Chondrocyte (in vitro differentiated cells): ENCODE results near the gene AFF1. TPM values are rescaled to one million over a fixed set of nuclear protein-coding genes. Genes with fewer than 3 reads are reported as not detected.
"Not testable (repeated sequence)": the region's sequence is repeated elsewhere in the genome, so short reads cannot be mapped to it uniquely, and the experiment has no call there.

Source experiments
- DNase-seq: peaks from one replicate; pipeline ENCODE4 v3.0.0; 2021; ENCODE audit warnings: mixed read lengths, low spot score
- H3K27ac Mint-ChIP-seq: one replicate; pipeline ENCODE4 v1.8.0; 2021; ENCODE audit warnings: mild to moderate bottlenecking, moderate library complexity, mixed read lengths; ENCODE audit not compliant: unreplicated experiment
- H3K27me3 Mint-ChIP-seq: 2 replicates; pipeline ENCODE4 v1.8.0; 2021; ENCODE audit warnings: low read depth, mixed read lengths
- H3K36me3 Mint-ChIP-seq: 2 replicates; pipeline ENCODE4 v1.8.0; 2021; ENCODE audit warnings: low read depth, mixed read lengths
- H3K4me1 Mint-ChIP-seq: 2 replicates; pipeline ENCODE4 v1.8.0; 2021; ENCODE audit warnings: low read depth, mild to moderate bottlenecking, mixed read lengths
- H3K4me3 Mint-ChIP-seq: one replicate; pipeline ENCODE4 v1.8.0; 2021; ENCODE audit warnings: mild to moderate bottlenecking, moderate library complexity, mixed read lengths; ENCODE audit not compliant: unreplicated experiment
- H3K9me3 Mint-ChIP-seq: 2 replicates; pipeline ENCODE4 v1.8.0; 2021; ENCODE audit warnings: low read depth, mixed read lengths
- CTCF ChIP-seq: fragments of 200-600 bp; sonication (generic); IDR thresholded peaks from 2 replicates; pipeline ENCODE4 v1.5.0; 2021; ENCODE audit warnings: antibody characterized with exemption, mild to moderate bottlenecking, moderate library complexity
- total RNA-seq: library from RNA; stranded (reverse); gene quantifications from 3 replicates; pipeline ENCODE4 v1.2.1, GENCODE V29; 2021

AFF1 gene
- total RNA-seq, 1 donor from 2014 or later, result 25.9 TPM

- Mint-ChIP-seq H3K4me1 (peaks cover 21% of the 10 kb centered on the region), H3K27me3 (no peaks in the 10 kb centered on the region), H3K36me3 (peaks cover 5% of the 10 kb centered on the region), H3K4me3 (no peak overlapping the region), H3K27ac (no peak overlapping the region), H3K9me3 (no peaks in the 10 kb centered on the region)
- TF ChIP-seq CTCF, result no peak
- no peak for DNase-seq
Measured at GRCh38 chr4:86978709-86979108, 43.9 kb downstream of the AFF1 start.

- no peak for TF ChIP-seq CTCF
- Mint-ChIP-seq H3K27ac (no peak overlapping the region), H3K4me3 (no peak overlapping the region), H3K36me3 (peaks cover 5% of the 10 kb centered on the region), H3K9me3 (no peaks in the 10 kb centered on the region), H3K27me3 (no peaks in the 10 kb centered on the region), H3K4me1 (peaks cover 14% of the 10 kb centered on the region)
- no peak for DNase-seq
Measured at GRCh38 chr4:86980230-86980629, 45.4 kb downstream of the AFF1 start.

- Mint-ChIP-seq H3K36me3 (peaks cover 5% of the 10 kb centered on the region), H3K27ac (no peak overlapping the region), H3K4me3 (no peak overlapping the region), H3K9me3 (no peaks in the 10 kb centered on the region), H3K4me1 (peaks cover 14% of the 10 kb centered on the region), H3K27me3 (no peaks in the 10 kb centered on the region)
- no peak for TF ChIP-seq CTCF
- DNase-seq, result no peak
Measured at GRCh38 chr4:86981789-86982188, 47.0 kb downstream of the AFF1 start.

- not testable (repeated sequence) for H3K4me3 Mint-ChIP-seq, DNase-seq, H3K36me3 Mint-ChIP-seq, H3K4me1 Mint-ChIP-seq, H3K27ac Mint-ChIP-seq, H3K27me3 Mint-ChIP-seq, H3K9me3 Mint-ChIP-seq
Measured at GRCh38 chr4:86985852-86986251, 51.0 kb downstream of the AFF1 start.

GRCh38 chr4:86989658-86990057 is 54.8 kb downstream of the AFF1 start:
- H3K27me3 Mint-ChIP-seq, H3K4me1 Mint-ChIP-seq, DNase-seq, H3K4me3 Mint-ChIP-seq, H3K9me3 Mint-ChIP-seq, H3K36me3 Mint-ChIP-seq, H3K27ac Mint-ChIP-seq: not testable (repeated sequence)

GRCh38 chr4:86990510-86990909 is 55.7 kb downstream of the AFF1 start:
- Mint-ChIP-seq H3K27me3 (no peaks in the 10 kb centered on the region), H3K27ac (no peak overlapping the region), H3K4me3 (no peak overlapping the region), H3K36me3 (peaks cover 8% of the 10 kb centered on the region), H3K4me1 (no peaks in the 10 kb centered on the region), H3K9me3 (peaks cover 6% of the 10 kb centered on the region)
- no peak for DNase-seq
- no peak for TF ChIP-seq CTCF
